Epithelial cell of proximal tubule (primary cell): ENCODE measurements around the gene TBC1D4. TPM values are rescaled to one million over a fixed set of nuclear protein-coding genes. Genes with fewer than 3 reads are reported as not detected.

Experiments used
- DNase-seq: peaks from one replicate; pipeline ENCODE4 v3.0.0-alpha.2; 2011; ENCODE audit warnings: low read depth
- H3K4me3 ChIP-seq: 2 replicates; pipeline ENCODE4 v1.5.1; 2011; ENCODE audit warnings: low read depth, mild to moderate bottlenecking, low read length
- total RNA-seq: library from RNA; depleted of rRNA; stranded (reverse); fragments of >200 nt; gene quantifications from 2 replicates; pipeline ENCODE4 v1.2.3, GENCODE V29; 2015
- TF ChIP-seq, protein P1 (sequence below): conservative IDR thresholded peaks from 2 replicates; pipeline ENCODE4 v1.5.1; 2012; ENCODE audit warnings: low read depth, mild to moderate bottlenecking, low read length

Gene TBC1D4
- total RNA-seq, 1 donor from 2014 or later = 20.9 TPM

DNA sequence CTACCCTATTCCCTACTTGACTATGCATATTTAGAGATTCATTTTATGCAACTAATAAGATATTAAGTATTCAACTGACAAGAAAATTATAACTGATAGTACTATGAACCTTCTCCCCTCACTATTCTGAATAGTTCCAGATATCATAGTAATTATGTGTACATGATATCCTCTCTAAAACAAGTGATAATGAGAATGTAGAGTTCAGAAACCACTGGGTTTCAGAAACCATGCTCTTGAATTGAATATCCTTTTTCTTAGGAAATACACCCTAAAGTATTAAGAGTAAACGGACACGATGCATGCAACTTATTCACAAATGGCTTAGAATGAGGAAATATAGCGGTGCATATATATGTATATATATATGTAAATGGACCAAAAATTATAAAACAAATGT is 160.9 kb downstream of the TBC1D4 start:
- no peak overlapping the region for H3K4me3 ChIP-seq
- TF ChIP-seq, protein P1, sequence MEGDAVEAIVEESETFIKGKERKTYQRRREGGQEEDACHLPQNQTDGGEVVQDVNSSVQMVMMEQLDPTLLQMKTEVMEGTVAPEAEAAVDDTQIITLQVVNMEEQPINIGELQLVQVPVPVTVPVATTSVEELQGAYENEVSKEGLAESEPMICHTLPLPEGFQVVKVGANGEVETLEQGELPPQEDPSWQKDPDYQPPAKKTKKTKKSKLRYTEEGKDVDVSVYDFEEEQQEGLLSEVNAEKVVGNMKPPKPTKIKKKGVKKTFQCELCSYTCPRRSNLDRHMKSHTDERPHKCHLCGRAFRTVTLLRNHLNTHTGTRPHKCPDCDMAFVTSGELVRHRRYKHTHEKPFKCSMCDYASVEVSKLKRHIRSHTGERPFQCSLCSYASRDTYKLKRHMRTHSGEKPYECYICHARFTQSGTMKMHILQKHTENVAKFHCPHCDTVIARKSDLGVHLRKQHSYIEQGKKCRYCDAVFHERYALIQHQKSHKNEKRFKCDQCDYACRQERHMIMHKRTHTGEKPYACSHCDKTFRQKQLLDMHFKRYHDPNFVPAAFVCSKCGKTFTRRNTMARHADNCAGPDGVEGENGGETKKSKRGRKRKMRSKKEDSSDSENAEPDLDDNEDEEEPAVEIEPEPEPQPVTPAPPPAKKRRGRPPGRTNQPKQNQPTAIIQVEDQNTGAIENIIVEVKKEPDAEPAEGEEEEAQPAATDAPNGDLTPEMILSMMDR = no peak
- DNase-seq = no peak

DNA sequence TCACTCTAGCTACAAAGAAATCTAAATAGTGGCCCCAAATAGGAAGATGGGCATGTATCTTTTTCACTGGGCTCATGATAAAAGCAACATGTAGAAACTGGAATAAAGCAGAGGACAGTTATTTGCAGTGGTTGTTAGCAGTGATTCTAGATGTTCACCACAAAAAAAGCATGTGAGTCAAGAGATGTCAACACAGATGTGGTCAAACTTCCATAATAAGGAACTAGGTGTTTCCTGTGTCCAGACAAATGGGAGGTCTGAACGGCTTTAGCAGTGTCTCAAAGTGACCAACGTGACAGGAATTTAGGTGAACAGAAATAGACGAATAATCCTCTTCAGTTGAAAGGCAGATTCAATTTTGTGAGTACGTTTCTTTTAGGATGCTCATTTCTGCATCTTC is 162.7 kb downstream of the TBC1D4 start:
- DNase-seq = no peak
- TF ChIP-seq, protein P1 = no peak
- H3K4me3 ChIP-seq = no peak overlapping the region

DNA sequence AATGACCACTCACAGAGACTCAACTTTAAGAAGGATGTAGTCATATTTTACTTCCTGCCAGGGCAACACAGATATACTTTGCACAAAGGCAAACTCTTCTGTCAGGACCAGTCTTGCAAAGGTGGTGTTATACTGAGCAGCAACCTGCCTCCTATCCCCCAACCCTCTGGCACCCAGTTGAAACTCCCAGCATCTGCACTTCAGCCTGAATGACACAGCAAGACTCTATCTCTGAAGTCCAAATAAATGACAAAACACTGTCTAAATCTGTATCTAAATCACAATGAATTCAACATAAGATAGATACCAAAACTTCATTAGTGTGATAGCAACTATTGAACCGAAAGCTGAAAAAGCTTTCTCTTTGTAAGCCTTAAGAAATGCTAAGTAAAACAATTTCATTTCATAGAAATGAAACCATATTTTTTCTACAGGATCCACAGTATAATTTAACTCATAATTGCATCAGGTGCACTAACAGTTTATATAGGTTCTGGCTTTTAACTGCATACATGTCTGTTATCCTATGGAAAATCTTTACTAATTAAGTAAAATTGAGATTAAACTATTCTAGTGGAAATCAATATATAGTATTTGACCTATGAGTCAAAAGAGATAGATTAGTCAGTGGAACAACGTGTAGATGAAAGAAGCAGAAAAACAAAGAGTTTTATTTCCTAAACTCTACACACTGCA is 163.7 kb downstream of the TBC1D4 start:
- H3K4me3 ChIP-seq = no peak overlapping the region
- DNase-seq = no peak
- TF ChIP-seq, protein P1 = no peak

DNA sequence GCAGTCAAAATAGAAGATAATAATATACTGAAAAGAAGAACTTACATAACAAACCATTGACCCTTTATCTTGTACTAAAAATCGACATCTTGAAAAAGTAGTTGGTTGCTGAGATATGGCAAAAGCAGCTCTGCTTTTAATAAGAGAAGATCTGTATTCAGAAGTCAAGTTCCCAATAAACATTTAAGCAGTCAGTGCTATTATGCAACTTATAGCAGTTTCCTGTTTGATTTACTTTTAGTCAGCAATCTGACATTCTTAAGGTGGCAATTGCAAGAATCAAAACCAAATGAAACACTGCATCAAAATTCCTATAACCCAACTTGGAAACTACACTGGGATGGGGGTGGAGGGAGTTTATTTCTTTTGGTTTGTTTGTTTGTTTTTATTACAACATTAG is 165.5 kb downstream of the TBC1D4 start:
- no peak for DNase-seq
- no peak overlapping the region for H3K4me3 ChIP-seq
- TF ChIP-seq, protein P1 = no peak

DNA sequence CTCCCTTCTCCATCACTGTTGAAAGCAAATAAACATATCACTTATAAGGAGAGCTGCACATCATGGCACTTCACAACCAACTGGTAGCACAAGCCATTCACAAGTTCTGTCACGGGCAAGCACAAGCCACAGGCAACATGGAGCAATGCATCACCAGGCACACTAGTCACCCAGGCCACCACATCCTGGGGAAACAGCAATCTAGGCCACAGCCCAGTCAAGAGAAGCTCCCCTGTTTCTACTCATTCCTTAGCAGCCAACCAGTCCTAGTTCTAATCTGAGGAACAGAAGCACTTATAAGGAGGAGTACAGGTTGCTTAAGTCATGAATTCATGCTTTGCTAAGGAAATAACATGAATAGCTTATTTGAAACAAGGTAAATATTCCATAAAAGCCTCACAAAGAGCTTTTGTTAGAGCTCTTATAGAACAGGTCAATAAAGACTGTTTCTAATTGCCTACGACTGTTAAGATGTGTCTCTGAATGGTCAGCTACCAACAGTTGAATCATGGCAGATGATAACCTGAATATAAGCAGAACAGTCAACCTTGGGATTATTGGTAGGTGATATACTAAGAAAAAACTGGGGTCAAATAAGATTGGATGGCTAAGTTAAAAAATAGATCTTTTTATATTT is 169.0 kb downstream of the TBC1D4 start:
- no peak overlapping the region for H3K4me3 ChIP-seq
- TF ChIP-seq, protein P1 = no peak
- no peak for DNase-seq

DNA sequence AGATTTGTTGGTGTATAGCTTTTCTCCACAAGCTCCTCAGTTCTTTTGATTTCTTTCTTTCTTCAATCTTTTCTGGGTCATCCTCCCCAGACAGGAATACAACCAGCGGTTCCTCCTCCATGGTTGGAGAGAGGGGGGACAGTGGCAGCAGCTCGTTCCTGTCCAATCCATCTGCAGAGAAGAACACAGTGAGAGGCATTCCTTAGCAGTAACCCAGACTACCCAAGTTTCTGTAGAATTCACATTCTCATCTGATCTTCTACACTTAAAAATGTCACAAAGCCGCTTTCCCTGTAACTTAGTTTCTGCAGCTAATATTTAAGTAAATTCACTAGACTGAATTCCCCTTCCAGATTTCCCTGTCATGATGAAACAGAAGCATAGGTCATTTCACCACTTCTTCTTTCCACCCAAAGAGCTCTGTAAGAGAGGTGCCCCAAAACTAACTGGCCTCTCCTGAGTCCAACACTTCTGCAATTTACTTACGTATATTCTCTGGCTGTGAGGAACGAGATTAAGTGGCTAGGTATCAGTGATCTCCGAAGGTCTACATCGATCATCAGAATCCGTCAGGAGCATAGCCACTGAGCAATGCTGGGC is 171.9 kb downstream of the TBC1D4 start:
- no peak overlapping the region for H3K4me3 ChIP-seq
- TF ChIP-seq, protein P1 = no peak
- DNase-seq = no peak
